ENCODE data around the gene PKN1. TPM values are rescaled to one million over a fixed set of nuclear protein-coding genes. Genes with fewer than 3 reads are reported as not detected.

Gene PKN1
- total and polyA plus RNA-seq, 4 donors: 13.7 to 41.6 (median 22.3) TPM

DNA sequence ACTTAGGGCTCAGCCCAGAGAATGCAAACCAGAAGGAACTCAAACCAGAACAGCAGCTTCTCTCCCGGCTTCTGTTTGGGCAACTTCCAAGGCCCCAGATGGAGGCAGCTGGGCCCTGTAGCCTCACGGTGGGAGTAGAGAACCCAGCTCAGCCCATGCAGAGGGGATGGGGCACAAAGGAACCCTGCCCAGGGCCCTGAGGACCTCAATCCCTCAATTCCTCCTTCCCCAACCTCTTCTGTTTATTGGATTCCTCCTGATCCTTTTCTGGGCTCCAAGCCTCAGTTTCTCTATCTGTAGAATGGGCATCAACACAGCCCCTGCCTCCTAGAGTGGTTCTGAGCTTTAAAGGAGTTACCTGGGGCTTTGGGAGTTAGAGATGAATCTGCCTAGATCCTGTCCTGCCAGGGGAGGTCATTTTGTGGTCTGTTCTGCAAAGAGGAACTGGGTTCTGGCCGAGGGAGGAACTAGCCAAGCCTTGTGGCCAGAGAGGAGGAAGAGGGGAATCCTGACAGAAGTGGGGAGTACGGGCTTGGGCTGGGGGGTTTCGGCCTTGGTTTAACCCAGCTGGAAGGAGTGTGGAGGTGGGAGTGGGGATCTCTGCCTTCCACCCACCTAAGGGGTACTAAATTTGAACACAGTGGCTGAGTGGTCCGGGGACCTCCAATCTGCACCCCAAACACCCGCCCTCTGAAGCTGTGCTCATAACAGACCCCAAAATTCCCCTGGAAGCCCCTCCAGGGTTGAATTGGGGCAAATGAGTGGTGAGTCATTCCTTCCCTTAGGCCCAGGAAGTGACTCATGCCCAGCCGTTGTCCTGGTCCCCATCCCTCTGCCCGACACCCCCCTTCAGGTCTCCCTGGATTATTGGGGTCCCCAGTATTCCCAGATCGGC lies 49.2 kb upstream of the PKN1 start:
- H3K27ac ChIP-seq (ENCODE audit: low read depth in 1 of 2, low read length in 2 of 2): peak overlapping the region; percentile 74
- no peaks in the 10 kb centered on the region for H3K9me3 ChIP-seq (ENCODE audit: control insufficient read depth in 4 of 4, low read length in 3 of 4)
- DNase-seq (ENCODE audit: low spot score): no peak
- 48% methylated on average over 10 of the region's 10 CpGs for WGBS
- H3K27me3 ChIP-seq (ENCODE audit: control insufficient read depth in 4 of 4, insufficient read depth in 4 of 4, low read length in 3 of 4): peaks cover 0 to 3% (median 0%) of the 10 kb centered on the region in 4 donors
- no peaks in the 10 kb centered on the region for H3K36me3 ChIP-seq (ENCODE audit: control insufficient read depth in 4 of 4, insufficient read depth in 3 of 4, low read depth in 1 of 4, low read length in 3 of 4)
- TF ChIP-seq JUND (IDR thresholded peaks at IDR 0.05) (peak in 1 of 2 donors; percentile 87), NR2F2 (IDR thresholded peaks at IDR 0.05) (no peak)
- H3K4me3 ChIP-seq (ENCODE audit: low read depth in 1 of 3, low read length in 3 of 3): peak overlapping the region in 2 of 3 donors; percentile 33 to 43
- no peaks in the 10 kb centered on the region for H3K4me1 ChIP-seq (ENCODE audit: control insufficient read depth in 4 of 4, insufficient read depth in 4 of 4, low read length in 3 of 4)
- peak overlapping the region; percentile 21 to 74 for H3K9ac ChIP-seq (ENCODE audit: low read depth in 1 of 2, low read length in 2 of 2)

DNA sequence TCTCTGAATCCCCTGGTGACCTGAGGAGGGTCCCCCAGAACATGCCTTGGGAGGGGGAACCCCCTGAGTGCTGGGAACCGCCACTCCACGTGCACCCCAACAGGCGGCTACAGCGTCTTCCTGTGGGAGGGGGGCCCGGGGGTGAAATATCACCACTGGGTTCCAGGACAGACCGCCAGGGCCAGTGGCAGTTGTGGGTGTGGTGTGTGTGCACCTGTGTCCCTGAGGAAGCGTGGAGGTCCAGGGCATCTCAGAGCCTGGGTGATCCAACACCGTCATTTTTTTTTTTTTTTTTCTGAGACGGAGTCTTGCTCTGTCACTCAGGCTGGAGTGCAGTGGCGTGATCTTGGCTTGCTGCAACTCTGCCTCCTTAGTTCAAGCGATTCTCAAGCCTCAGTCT lies 47.6 kb upstream of the PKN1 start:
- DNase-seq (ENCODE audit: low spot score): no peak
- TF ChIP-seq SP1 (IDR thresholded peaks at IDR 0.05) (no peak), JUND (IDR thresholded peaks at IDR 0.05) (no peak), FOXA1 (IDR thresholded peaks at IDR 0.05) (no peak), EGR1 (IDR thresholded peaks at IDR 0.05; ENCODE audit: low read depth in 2 of 2) (no peak), YY1 (IDR thresholded peaks at IDR 0.05) (no peak), TAF1 (conservative IDR thresholded peaks at IDR 0.05) (no peak), RXRA (IDR thresholded peaks at IDR 0.05) (no peak), GABPA (IDR thresholded peaks at IDR 0.05 in 1 of 2, conservative IDR thresholded peaks at IDR 0.05 in 1 of 2) (no peak), HNF4G (IDR thresholded peaks at IDR 0.05) (no peak), FOXA2 (IDR thresholded peaks at IDR 0.05) (no peak)
- TF ChIP-seq, protein P1, sequence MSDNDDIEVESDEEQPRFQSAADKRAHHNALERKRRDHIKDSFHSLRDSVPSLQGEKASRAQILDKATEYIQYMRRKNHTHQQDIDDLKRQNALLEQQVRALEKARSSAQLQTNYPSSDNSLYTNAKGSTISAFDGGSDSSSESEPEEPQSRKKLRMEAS (IDR thresholded peaks at IDR 0.05): no peak
- TF ChIP-seq, protein P2, sequence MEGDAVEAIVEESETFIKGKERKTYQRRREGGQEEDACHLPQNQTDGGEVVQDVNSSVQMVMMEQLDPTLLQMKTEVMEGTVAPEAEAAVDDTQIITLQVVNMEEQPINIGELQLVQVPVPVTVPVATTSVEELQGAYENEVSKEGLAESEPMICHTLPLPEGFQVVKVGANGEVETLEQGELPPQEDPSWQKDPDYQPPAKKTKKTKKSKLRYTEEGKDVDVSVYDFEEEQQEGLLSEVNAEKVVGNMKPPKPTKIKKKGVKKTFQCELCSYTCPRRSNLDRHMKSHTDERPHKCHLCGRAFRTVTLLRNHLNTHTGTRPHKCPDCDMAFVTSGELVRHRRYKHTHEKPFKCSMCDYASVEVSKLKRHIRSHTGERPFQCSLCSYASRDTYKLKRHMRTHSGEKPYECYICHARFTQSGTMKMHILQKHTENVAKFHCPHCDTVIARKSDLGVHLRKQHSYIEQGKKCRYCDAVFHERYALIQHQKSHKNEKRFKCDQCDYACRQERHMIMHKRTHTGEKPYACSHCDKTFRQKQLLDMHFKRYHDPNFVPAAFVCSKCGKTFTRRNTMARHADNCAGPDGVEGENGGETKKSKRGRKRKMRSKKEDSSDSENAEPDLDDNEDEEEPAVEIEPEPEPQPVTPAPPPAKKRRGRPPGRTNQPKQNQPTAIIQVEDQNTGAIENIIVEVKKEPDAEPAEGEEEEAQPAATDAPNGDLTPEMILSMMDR (IDR thresholded peaks at IDR 0.05; ENCODE audit: low read depth, low read length, missing input control): no peak
- TF ChIP-seq, protein P3, sequence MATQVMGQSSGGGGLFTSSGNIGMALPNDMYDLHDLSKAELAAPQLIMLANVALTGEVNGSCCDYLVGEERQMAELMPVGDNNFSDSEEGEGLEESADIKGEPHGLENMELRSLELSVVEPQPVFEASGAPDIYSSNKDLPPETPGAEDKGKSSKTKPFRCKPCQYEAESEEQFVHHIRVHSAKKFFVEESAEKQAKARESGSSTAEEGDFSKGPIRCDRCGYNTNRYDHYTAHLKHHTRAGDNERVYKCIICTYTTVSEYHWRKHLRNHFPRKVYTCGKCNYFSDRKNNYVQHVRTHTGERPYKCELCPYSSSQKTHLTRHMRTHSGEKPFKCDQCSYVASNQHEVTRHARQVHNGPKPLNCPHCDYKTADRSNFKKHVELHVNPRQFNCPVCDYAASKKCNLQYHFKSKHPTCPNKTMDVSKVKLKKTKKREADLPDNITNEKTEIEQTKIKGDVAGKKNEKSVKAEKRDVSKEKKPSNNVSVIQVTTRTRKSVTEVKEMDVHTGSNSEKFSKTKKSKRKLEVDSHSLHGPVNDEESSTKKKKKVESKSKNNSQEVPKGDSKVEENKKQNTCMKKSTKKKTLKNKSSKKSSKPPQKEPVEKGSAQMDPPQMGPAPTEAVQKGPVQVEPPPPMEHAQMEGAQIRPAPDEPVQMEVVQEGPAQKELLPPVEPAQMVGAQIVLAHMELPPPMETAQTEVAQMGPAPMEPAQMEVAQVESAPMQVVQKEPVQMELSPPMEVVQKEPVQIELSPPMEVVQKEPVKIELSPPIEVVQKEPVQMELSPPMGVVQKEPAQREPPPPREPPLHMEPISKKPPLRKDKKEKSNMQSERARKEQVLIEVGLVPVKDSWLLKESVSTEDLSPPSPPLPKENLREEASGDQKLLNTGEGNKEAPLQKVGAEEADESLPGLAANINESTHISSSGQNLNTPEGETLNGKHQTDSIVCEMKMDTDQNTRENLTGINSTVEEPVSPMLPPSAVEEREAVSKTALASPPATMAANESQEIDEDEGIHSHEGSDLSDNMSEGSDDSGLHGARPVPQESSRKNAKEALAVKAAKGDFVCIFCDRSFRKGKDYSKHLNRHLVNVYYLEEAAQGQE (IDR thresholded peaks at IDR 0.05): no peak
- TF ChIP-seq, protein P4, sequence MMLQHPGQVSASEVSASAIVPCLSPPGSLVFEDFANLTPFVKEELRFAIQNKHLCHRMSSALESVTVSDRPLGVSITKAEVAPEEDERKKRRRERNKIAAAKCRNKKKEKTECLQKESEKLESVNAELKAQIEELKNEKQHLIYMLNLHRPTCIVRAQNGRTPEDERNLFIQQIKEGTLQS (IDR thresholded peaks at IDR 0.05): no peak
- TF ChIP-seq, protein P5, sequence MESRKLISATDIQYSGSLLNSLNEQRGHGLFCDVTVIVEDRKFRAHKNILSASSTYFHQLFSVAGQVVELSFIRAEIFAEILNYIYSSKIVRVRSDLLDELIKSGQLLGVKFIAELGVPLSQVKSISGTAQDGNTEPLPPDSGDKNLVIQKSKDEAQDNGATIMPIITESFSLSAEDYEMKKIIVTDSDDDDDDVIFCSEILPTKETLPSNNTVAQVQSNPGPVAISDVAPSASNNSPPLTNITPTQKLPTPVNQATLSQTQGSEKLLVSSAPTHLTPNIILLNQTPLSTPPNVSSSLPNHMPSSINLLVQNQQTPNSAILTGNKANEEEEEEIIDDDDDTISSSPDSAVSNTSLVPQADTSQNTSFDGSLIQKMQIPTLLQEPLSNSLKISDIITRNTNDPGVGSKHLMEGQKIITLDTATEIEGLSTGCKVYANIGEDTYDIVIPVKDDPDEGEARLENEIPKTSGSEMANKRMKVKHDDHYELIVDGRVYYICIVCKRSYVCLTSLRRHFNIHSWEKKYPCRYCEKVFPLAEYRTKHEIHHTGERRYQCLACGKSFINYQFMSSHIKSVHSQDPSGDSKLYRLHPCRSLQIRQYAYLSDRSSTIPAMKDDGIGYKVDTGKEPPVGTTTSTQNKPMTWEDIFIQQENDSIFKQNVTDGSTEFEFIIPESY (IDR thresholded peaks at IDR 0.05): no peak
- H3K4me1 ChIP-seq (ENCODE audit: control insufficient read depth in 4 of 4, insufficient read depth in 4 of 4, low read length in 3 of 4): no peaks in the 10 kb centered on the region
- no peaks in the 10 kb centered on the region for H3K9me3 ChIP-seq (ENCODE audit: control insufficient read depth in 4 of 4, low read length in 3 of 4)
- no peaks in the 10 kb centered on the region for H3K36me3 ChIP-seq (ENCODE audit: control insufficient read depth in 4 of 4, insufficient read depth in 3 of 4, low read depth in 1 of 4, low read length in 3 of 4)
- no peak overlapping the region for H3K4me3 ChIP-seq (ENCODE audit: low read depth in 1 of 3, low read length in 3 of 3)
- WGBS: 67% methylated on average over 11 of the region's 11 CpGs
- H3K27ac ChIP-seq (ENCODE audit: low read depth in 1 of 2, low read length in 2 of 2): peak overlapping the region in 1 of 2 donors; percentile 7
- H3K27me3 ChIP-seq (ENCODE audit: control insufficient read depth in 4 of 4, insufficient read depth in 4 of 4, low read length in 3 of 4): peaks cover 0 to 3% (median 0%) of the 10 kb centered on the region in 4 donors
- no peak overlapping the region for H3K9ac ChIP-seq (ENCODE audit: low read depth in 1 of 2, low read length in 2 of 2)

Measured in liver (tissue), 9 donors.